GM23248 (cell line): ENCODE data around the gene DAB1. TPM values are rescaled to one million over a fixed set of nuclear protein-coding genes. Genes with fewer than 3 reads are reported as not detected.
A peak's percentile ranks its signal among the peaks of the same experiment; 100 is the strongest.

Experiments
- DNase-seq: peaks from one replicate; pipeline ENCODE4 v3.0.0-alpha.2; 2015
- H2AFZ ChIP-seq: fragments of 200-600 bp; sonication (generic); 2 replicates; pipeline ENCODE4 v1.6.1; 2016; ENCODE audit warnings: antibody characterized with exemption
- H3F3A ChIP-seq: fragments of 200-600 bp; sonication (generic); 2 replicates; pipeline ENCODE4 v1.6.1; 2016; ENCODE audit warnings: mild to moderate bottlenecking, antibody characterized with exemption, mixed run types; ENCODE audit not compliant: insufficient read depth
- H3K27ac ChIP-seq: fragments of 200-600 bp; sonication (generic); 2 replicates; pipeline ENCODE4 v1.5.1; 2016; ENCODE audit warnings: mild to moderate bottlenecking
- H3K27me3 ChIP-seq: fragments of 200-600 bp; sonication (generic); replicated peaks from 2 replicates; pipeline ENCODE4 v1.6.1; 2016; ENCODE audit warnings: mild to moderate bottlenecking; ENCODE audit not compliant: insufficient read depth
- H3K36me3 ChIP-seq: fragments of 200-600 bp; sonication (generic); 2 replicates; pipeline ENCODE4 v1.6.1; 2016; ENCODE audit warnings: low read depth, mild to moderate bottlenecking
- H3K4me1 ChIP-seq: fragments of 200-600 bp; sonication (generic); 2 replicates; pipeline ENCODE4 v1.6.1; 2016; ENCODE audit warnings: mild to moderate bottlenecking; ENCODE audit not compliant: insufficient read depth
- H3K4me2 ChIP-seq: fragments of 200-600 bp; sonication (generic); one replicate; pipeline ENCODE4 v1.6.1; 2016; ENCODE audit warnings: mild to moderate bottlenecking; ENCODE audit not compliant: unreplicated experiment
- H3K4me3 ChIP-seq: fragments of 200-600 bp; sonication (generic); 2 replicates; pipeline ENCODE4 v1.5.1; 2016; ENCODE audit warnings: mild to moderate bottlenecking
- H3K79me2 ChIP-seq: fragments of 200-600 bp; sonication (generic); 2 replicates; pipeline ENCODE4 v1.6.1; 2016; ENCODE audit warnings: mild to moderate bottlenecking; ENCODE audit not compliant: insufficient read depth
- H3K9ac ChIP-seq: fragments of 200-600 bp; sonication (generic); 2 replicates; pipeline ENCODE4 v1.6.1; 2016; ENCODE audit warnings: mild to moderate bottlenecking
- H3K9me2 ChIP-seq: fragments of 200-600 bp; sonication (generic); 2 replicates; pipeline ENCODE4 v1.6.1; 2016; ENCODE audit warnings: mixed run types, mild to moderate bottlenecking, moderate library complexity; ENCODE audit not compliant: insufficient read depth
- H3K9me3 ChIP-seq: fragments of 200-600 bp; sonication (generic); one replicate; pipeline ENCODE4 v1.6.1; 2017; ENCODE audit warnings: low read depth
- H4K20me1 ChIP-seq: fragments of 200-600 bp; sonication (generic); 2 replicates; pipeline ENCODE4 v1.6.0; 2016; ENCODE audit not compliant: insufficient read depth
- EZH2 ChIP-seq: fragments of 200-600 bp; sonication (generic); IDR thresholded peaks from 2 replicates; pipeline ENCODE4 v1.6.1; 2018; ENCODE audit warnings: antibody characterized with exemption, mild to moderate bottlenecking; ENCODE audit not compliant: insufficient read depth, poor library complexity, severe bottlenecking
- EZH2phosphoT487 ChIP-seq: fragments of 200-600 bp; sonication (generic); IDR thresholded peaks from 2 replicates; pipeline ENCODE4 v1.6.1; 2018; ENCODE audit warnings: antibody characterized with exemption, moderate library complexity, mild to moderate bottlenecking, low read depth; ENCODE audit not compliant: insufficient read depth
- WGBS, 2 experiments: methylation state at CpG; one replicate each; pipeline ENCODE4 v1.1.6; 2015 to 2017; ENCODE audit warnings: low lambda C conversion rate in 2 of 2, low coverage in 1 of 2; ENCODE audit errors: missing lambda C conversion rate in 2 of 2; 5-methylcytosine and 5-hydroxymethylcytosine counted together
- in situ Hi-C: fragments of 300-500 bp; cut with MboI; formaldehyde crosslinking; loops from 2 replicates; pipeline ENCODE4 v1.15.0; 2020
- polyA plus RNA-seq: library from polyadenylated mRNA; unstranded; fragments of >200 nt; fragmentation: Nextera tagmentation; extraction: Ambion mirVana; gene quantifications from 2 replicates; pipeline ENCODE4 v1.2.1, GENCODE V29; 2016
- total RNA-seq: library from RNA; depleted of rRNA; stranded (reverse); fragments of >200 nt; shearing (Covaris generic); gene quantifications from 2 replicates; pipeline ENCODE4 v1.2.3, GENCODE V29; 2014

Gene DAB1
- total and polyA plus RNA-seq, 2 experiments from 2014 or later: 0.11 to 0.39 TPM

- H3F3A ChIP-seq: no peaks in the 10 kb centered on the region
- no peaks in the 10 kb centered on the region for H3K9me2 ChIP-seq
- in situ Hi-C loops: no loop called here
- no peaks in the 10 kb centered on the region; the same call in 1 of the 2 replicates for H3K27me3 ChIP-seq
- H3K9ac ChIP-seq: no peak overlapping the region
- H2AFZ ChIP-seq: no peak overlapping the region
- DNase-seq: no peak
- H3K9me3 ChIP-seq: no peaks in the 10 kb centered on the region
- no peaks in the 10 kb centered on the region for H4K20me1 ChIP-seq
- H3K4me2 ChIP-seq: no peak overlapping the region
- H3K36me3 ChIP-seq: no peaks in the 10 kb centered on the region
- no peak for TF ChIP-seq EZH2phosphoT487
- H3K4me1 ChIP-seq: no peaks in the 10 kb centered on the region
- H3K27ac ChIP-seq: no peak overlapping the region
- H3K4me3 ChIP-seq: no peak overlapping the region
- 74 to 81% methylated on average over 5 of the region's 5 CpGs for WGBS, 2 experiments
- no peaks in the 10 kb centered on the region for H3K79me2 ChIP-seq
Observed at GRCh38 chr1:57019236-57019839, 404.5 kb downstream of the DAB1 start.

- 63 to 76% methylated on average over 2 of the region's 2 CpGs for WGBS, 2 experiments
- Histone ChIP-seq H4K20me1 (no peaks in the 10 kb centered on the region), H3K27ac (no peak overlapping the region), H3K4me3 (no peak overlapping the region), H3K79me2 (no peaks in the 10 kb centered on the region), H3K36me3 (no peaks in the 10 kb centered on the region), H3F3A (no peaks in the 10 kb centered on the region), H3K4me2 (no peak overlapping the region), H3K9me3 (no peaks in the 10 kb centered on the region), H3K27me3 (no peaks in the 10 kb centered on the region), H3K9me2 (no peaks in the 10 kb centered on the region), H3K4me1 (no peaks in the 10 kb centered on the region), H2AFZ (no peak overlapping the region), H3K9ac (no peak overlapping the region)
- in situ Hi-C loops: no loop called here
- TF ChIP-seq EZH2: no peak
- no peak for TF ChIP-seq EZH2phosphoT487
- DNase-seq: no peak
Observed at GRCh38 chr1:57018119-57018518, 405.7 kb downstream of the DAB1 start.

DNA sequence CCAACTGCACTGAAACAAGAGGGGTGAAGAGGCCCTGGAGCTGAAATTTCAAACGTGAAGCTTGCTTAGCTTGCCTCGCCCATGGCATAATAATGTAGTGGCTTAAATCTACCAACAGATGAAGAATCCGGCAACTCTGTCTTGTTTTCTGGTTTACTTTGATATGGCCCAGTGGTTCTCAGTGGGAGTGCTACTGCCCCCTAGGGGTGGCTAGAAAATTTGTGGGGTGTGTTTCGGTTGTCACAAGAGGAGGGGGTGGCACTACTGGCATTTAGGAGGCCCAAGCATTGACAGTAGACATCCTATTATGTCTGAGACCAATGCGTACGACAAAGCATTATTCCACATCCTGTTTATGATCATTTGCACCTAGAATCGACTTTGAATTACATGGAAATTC lies 406.1 kb downstream of the DAB1 start:
- H3K79me2 ChIP-seq: no peaks in the 10 kb centered on the region
- H3K9ac ChIP-seq: no peak overlapping the region
- no peaks in the 10 kb centered on the region for H3K27me3 ChIP-seq
- no peaks in the 10 kb centered on the region for H3F3A ChIP-seq
- H3K36me3 ChIP-seq: no peaks in the 10 kb centered on the region
- TF ChIP-seq EZH2 (no peak), EZH2phosphoT487 (no peak)
- H4K20me1 ChIP-seq: no peaks in the 10 kb centered on the region
- no peaks in the 10 kb centered on the region for H3K9me3 ChIP-seq
- no peak overlapping the region for H3K27ac ChIP-seq
- H2AFZ ChIP-seq: no peak overlapping the region
- DNase-seq: peak; percentile 8
- H3K4me3 ChIP-seq: no peak overlapping the region
- no peak overlapping the region for H3K4me2 ChIP-seq
- in situ Hi-C loops: no loop called here
- no peaks in the 10 kb centered on the region for H3K4me1 ChIP-seq
- no peaks in the 10 kb centered on the region for H3K9me2 ChIP-seq
- 74 to 79% methylated on average over 7 of the region's 7 CpGs for WGBS, 2 experiments

GRCh38 chr1:57017200-57017599 lies 406.7 kb downstream of the DAB1 start:
- H2AFZ ChIP-seq: no peak overlapping the region
- WGBS, 2 experiments: 50 to 54% methylated on average over 6 of the region's 6 CpGs
- H3K4me2 ChIP-seq: no peak overlapping the region
- no peaks in the 10 kb centered on the region for H3K27me3 ChIP-seq
- no peaks in the 10 kb centered on the region for H3F3A ChIP-seq
- no peak overlapping the region for H3K27ac ChIP-seq
- no peaks in the 10 kb centered on the region for H4K20me1 ChIP-seq
- TF ChIP-seq EZH2: no peak
- TF ChIP-seq EZH2phosphoT487: no peak
- in situ Hi-C loops: no loop called here
- H3K4me3 ChIP-seq: no peak overlapping the region
- no peak overlapping the region for H3K9ac ChIP-seq
- no peaks in the 10 kb centered on the region for H3K36me3 ChIP-seq
- H3K9me3 ChIP-seq: no peaks in the 10 kb centered on the region
- no peaks in the 10 kb centered on the region for H3K4me1 ChIP-seq
- peak; percentile 67 for DNase-seq
- no peaks in the 10 kb centered on the region for H3K9me2 ChIP-seq
- no peaks in the 10 kb centered on the region for H3K79me2 ChIP-seq

DNA sequence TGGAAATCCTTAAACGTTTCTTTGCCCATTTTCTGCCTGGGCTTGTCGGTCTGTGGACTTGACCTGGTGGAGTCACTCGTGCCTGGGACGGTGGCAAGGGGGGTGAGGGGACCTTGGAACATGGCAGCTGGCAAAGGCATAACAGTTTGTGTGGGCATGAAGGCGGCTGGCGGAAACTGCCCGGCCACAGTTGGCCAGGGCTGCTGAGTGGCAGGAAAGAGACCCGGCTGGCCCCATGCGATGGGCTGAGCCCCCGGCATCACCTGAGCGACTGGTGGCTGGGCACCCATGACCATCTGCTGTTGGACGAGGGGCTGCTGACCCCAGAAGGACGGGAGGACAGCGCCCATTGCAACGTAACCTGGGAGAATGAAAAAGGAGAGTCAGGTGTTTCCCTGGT lies 408.8 kb downstream of the DAB1 start:
- Histone ChIP-seq H3K4me2 (no peak overlapping the region), H3K4me1 (no peaks in the 10 kb centered on the region), H3K9ac (no peak overlapping the region), H3K4me3 (no peak overlapping the region), H4K20me1 (no peaks in the 10 kb centered on the region), H3K27me3 (peaks cover 8% of the 10 kb centered on the region; the same call in 1 of the 2 replicates), H3K79me2 (no peaks in the 10 kb centered on the region), H2AFZ (no peak overlapping the region), H3K9me2 (no peaks in the 10 kb centered on the region), H3F3A (no peaks in the 10 kb centered on the region), H3K36me3 (no peaks in the 10 kb centered on the region), H3K9me3 (no peaks in the 10 kb centered on the region), H3K27ac (no peak overlapping the region)
- DNase-seq: no peak
- in situ Hi-C loops: no loop called here
- WGBS, 2 experiments: 64 to 67% methylated on average over 15 of the region's 15 CpGs
- TF ChIP-seq EZH2phosphoT487: no peak
- TF ChIP-seq EZH2: no peak
